IMR-90 (cell line): ENCODE data around the gene CHST8. TPM values are rescaled to one million over a fixed set of nuclear protein-coding genes. Genes with fewer than 3 reads are reported as not detected.
"Not testable (repeated sequence)": the region's sequence is repeated elsewhere in the genome, so short reads cannot be mapped to it uniquely, and the experiment has no call there.

ENCODE experiments used
- ATAC-seq: fragments of 200-7000 bp; cut with Tn5 transposase; 2 replicates; pipeline ENCODE4 v1.9.1; 2020; ENCODE audit warnings: low read depth, mild to moderate bottlenecking, moderate library complexity
- BruUV-seq: library from RNA; stranded (reverse); fragments of 400-500 nt; replicated peaks from 2 replicates; lab custom pipeline; 2021; lab: Mats Ljungman, UMichigan
- CTCF ChIA-PET: fragments of 300-600 bp; formaldehyde crosslinking; extraction: SDS; loops from one replicate; lab custom pipeline; 2021; ENCODE audit warnings: antibody characterized with exemption; lab: Yijun Ruan, JAX
- POLR2A ChIA-PET: fragments of 300-600 bp; sonication (Branson Sonifier 250); formaldehyde crosslinking; loops from one replicate; lab custom pipeline; 2022; ENCODE audit warnings: antibody characterized with exemption; ENCODE audit not compliant: unreplicated experiment; lab: Charles Lee
- DNase-seq: peaks from one replicate; pipeline ENCODE4 v3.0.0; 2013
- H2AFZ ChIP-seq: replicated peaks from 2 replicates; pipeline ENCODE3; 2013; ENCODE audit warnings: low read length, mild to moderate bottlenecking; ENCODE audit not compliant: poor library complexity
- H2AK5ac ChIP-seq: 2 replicates; pipeline ENCODE4 v1.6.1; 2013; ENCODE audit warnings: low read depth, low read length, inconsistent platforms
- H2AK9ac ChIP-seq: replicated peaks from 2 replicates; pipeline ENCODE3; 2013; ENCODE audit warnings: mild to moderate bottlenecking, low read depth, low read length, moderate library complexity; ENCODE audit not compliant: poor library complexity
- H2BK120ac ChIP-seq: 2 replicates; pipeline ENCODE4 v1.6.1; 2013; ENCODE audit warnings: low read depth, low read length, inconsistent platforms
- H2BK15ac ChIP-seq: 3 replicates; pipeline ENCODE4 v1.6.1; 2013; ENCODE audit warnings: low read depth, low read length, inconsistent platforms
- H2BK20ac ChIP-seq: 2 replicates; pipeline ENCODE4 v1.6.1; 2013; ENCODE audit warnings: low read depth, mild to moderate bottlenecking, inconsistent platforms, low read length, moderate library complexity
- H2BK5ac ChIP-seq: 2 replicates; pipeline ENCODE4 v1.6.1; 2013; ENCODE audit warnings: mild to moderate bottlenecking, low read depth, low read length, inconsistent platforms; ENCODE audit not compliant: poor library complexity, severe bottlenecking
- H3K14ac ChIP-seq: replicated peaks from 2 replicates; pipeline ENCODE4 v1.6.1; 2013; ENCODE audit warnings: low read depth, low read length, inconsistent platforms
- H3K18ac ChIP-seq: 2 replicates; pipeline ENCODE4 v1.6.1; 2013; ENCODE audit warnings: low read depth, low read length, control low read depth
- H3K23ac ChIP-seq: 2 replicates; pipeline ENCODE4 v1.6.1; 2013; ENCODE audit warnings: low read depth, low read length, inconsistent platforms
- H3K27ac ChIP-seq: 2 replicates; pipeline ENCODE4 v1.5.1; 2013; ENCODE audit warnings: mild to moderate bottlenecking, control low read depth, low read length; ENCODE audit not compliant: insufficient read depth
- H3K27me3 ChIP-seq: 2 replicates; pipeline ENCODE4 v1.6.1; 2013; ENCODE audit warnings: low read length; ENCODE audit not compliant: control insufficient read depth, insufficient read depth
- H3K36me3 ChIP-seq: 2 replicates; pipeline ENCODE4 v1.6.1; 2013; ENCODE audit warnings: low read length, mixed read lengths; ENCODE audit not compliant: control insufficient read depth, insufficient read depth
- H3K4ac ChIP-seq: 2 replicates; pipeline ENCODE4 v1.6.1; 2013; ENCODE audit warnings: low read depth, low read length, inconsistent platforms
- H3K4me1 ChIP-seq: 2 replicates; pipeline ENCODE4 v1.6.1; 2013; ENCODE audit warnings: low read length, mixed read lengths; ENCODE audit not compliant: control insufficient read depth, insufficient read depth
- H3K4me2 ChIP-seq: 2 replicates; pipeline ENCODE4 v1.6.1; 2013; ENCODE audit warnings: low read depth, mild to moderate bottlenecking, control low read depth, low read length, moderate library complexity
- H3K4me3 ChIP-seq: 2 replicates; pipeline ENCODE4 v1.5.1; 2013; ENCODE audit warnings: low read depth, mild to moderate bottlenecking, control low read depth, low read length, moderate library complexity; ENCODE audit not compliant: insufficient read depth
- H3K56ac ChIP-seq: 2 replicates; pipeline ENCODE4 v1.6.1; 2013; ENCODE audit warnings: low read length, inconsistent platforms; ENCODE audit not compliant: insufficient read depth; ENCODE audit errors: extremely low read depth
- H3K79me1 ChIP-seq, 2 experiments: 2 replicates each; pipeline ENCODE4 v1.6.1; 2013; ENCODE audit warnings: low read length in 2 of 2, inconsistent platforms in 1 of 2, low read depth in 1 of 2
- H3K9ac ChIP-seq: 2 replicates; pipeline ENCODE4 v1.6.1; 2013; ENCODE audit warnings: low read depth, low read length, control low read depth
- H3K9me1 ChIP-seq: 2 replicates; pipeline ENCODE4 v1.6.1; 2013; ENCODE audit warnings: low read length, inconsistent platforms; ENCODE audit not compliant: insufficient read depth
- H3K9me3 ChIP-seq: 2 replicates; pipeline ENCODE4 v1.6.1; 2013; ENCODE audit warnings: low read length; ENCODE audit not compliant: control insufficient read depth, insufficient read depth
- H4K20me1 ChIP-seq: 2 replicates; pipeline ENCODE4 v1.6.1; 2013; ENCODE audit warnings: low read length, inconsistent platforms; ENCODE audit not compliant: insufficient read depth
- H4K5ac ChIP-seq: 2 replicates; pipeline ENCODE4 v1.6.1; 2013; ENCODE audit warnings: mild to moderate bottlenecking, low read depth, low read length, control low read depth
- H4K8ac ChIP-seq, 2 experiments: 2 replicates each; pipeline ENCODE4 v1.6.1; 2013; ENCODE audit warnings: low read depth in 2 of 2, low read length in 2 of 2, control low read depth in 1 of 2, inconsistent platforms in 1 of 2
- H4K91ac ChIP-seq: 2 replicates; pipeline ENCODE4 v1.6.1; 2013; ENCODE audit warnings: low read depth, low read length, inconsistent platforms; ENCODE audit not compliant: insufficient read depth
- BHLHE40 ChIP-seq: fragments of 150-350 bp; IDR thresholded peaks from 2 replicates; pipeline ENCODE4 v1.6.1; 2016; ENCODE audit warnings: mild to moderate bottlenecking, low read depth, low read length
- CHD1 ChIP-seq: IDR thresholded peaks from 2 replicates; pipeline ENCODE4 v1.6.1; 2012; ENCODE audit warnings: low read depth, low read length, improper control_type of control experiment
- FOS ChIP-seq: fragments of 150-350 bp; IDR thresholded peaks from 2 replicates; pipeline ENCODE4 v1.6.1; 2016; ENCODE audit warnings: low read depth, low read length
- RCOR1 ChIP-seq: IDR thresholded peaks from 2 replicates; pipeline ENCODE4 v1.6.1; 2012; ENCODE audit warnings: mild to moderate bottlenecking, low read length, improper control_type of control experiment; ENCODE audit not compliant: insufficient replicate concordance
- RFX5 ChIP-seq: IDR thresholded peaks from 2 replicates; pipeline ENCODE4 v1.8.0; 2012; ENCODE audit warnings: low read depth, mild to moderate bottlenecking, low read length, moderate library complexity
- WGBS, 2 experiments: methylation state at CpG; one replicate each; pipeline versions ENCODE4 v1.1.5 to v1.1.7; 2013; ENCODE audit warnings: missing lambda C conversion rate in 2 of 2; ENCODE audit not compliant: insufficient read length in 1 of 2; ENCODE audit errors: extremely low coverage in 2 of 2; 5-methylcytosine and 5-hydroxymethylcytosine counted together
- dilution Hi-C: fragments of 300-500 bp; cut with HindIII; formaldehyde crosslinking; loops from one replicate; pipeline ENCODE4 v1.14.3; 2018; ENCODE audit warnings: low sequenced_read_pairs; ENCODE audit not compliant: unreplicated experiment
- in situ Hi-C: fragments of 300-500 bp; cut with MboI; formaldehyde crosslinking; loops from 3 replicates; pipeline ENCODE4 v1.14.3; 2019; ENCODE audit warnings: low sequenced_read_pairs, inconsistent platforms, mixed read lengths
- intact Hi-C: fragments of 100-400 bp; cut with micrococcal nuclease; formaldehyde crosslinking; loops from 2 replicates; pipeline ENCODE4 v1.10.0; 2022
- polyA plus RNA-seq, 3 experiments: library from polyadenylated mRNA; depleted of rRNA; stranded (reverse); fragments of >200 nt; gene quantifications; 2 replicates each; pipeline ENCODE4 v1.2.3, GENCODE V29; 2012; ENCODE audit warnings: low replicate concordance in 1 of 3
- total RNA-seq: library from RNA; depleted of rRNA; stranded (reverse); fragments of >200 nt; gene quantifications from 2 replicates; pipeline ENCODE4 v1.2.3, GENCODE V29; 2012

The CHST8 gene
- total and polyA plus RNA-seq, 2 of the 4 experiments (the other 2 are of a cell fraction) = not detected

DNA sequence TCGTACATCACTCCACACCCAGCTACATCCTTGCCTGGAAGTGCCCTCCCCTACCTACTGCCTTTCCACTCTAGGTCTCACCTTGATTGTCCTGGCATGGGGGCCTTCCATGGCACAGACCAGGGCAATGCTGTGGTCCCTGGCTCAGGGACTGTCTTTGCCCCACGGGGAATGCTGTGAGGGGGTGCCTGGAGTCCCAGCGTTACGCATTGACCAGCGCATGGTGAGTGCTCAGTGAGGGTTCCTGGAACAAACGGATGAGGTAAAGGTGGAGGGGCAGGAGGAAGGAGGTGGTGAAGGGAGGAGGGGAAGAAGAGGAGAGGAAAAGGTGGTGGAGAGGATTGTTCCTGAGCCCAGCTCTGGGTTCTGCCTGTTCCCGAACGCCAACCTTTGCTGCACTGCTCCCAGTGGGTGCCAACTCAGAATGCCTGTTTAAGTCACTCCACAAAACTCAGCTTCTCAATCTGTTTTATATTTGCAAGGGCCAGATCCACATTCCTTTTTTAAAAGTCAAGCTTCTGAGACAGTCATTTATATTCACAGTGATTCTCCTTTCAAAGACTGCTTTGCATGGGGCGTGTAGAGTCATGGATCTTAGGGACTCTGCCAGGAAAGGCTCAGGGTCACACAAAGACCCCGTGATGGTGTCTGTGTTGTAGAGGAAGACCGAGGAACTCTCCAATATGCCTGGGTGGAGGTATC is 40.8 kb downstream of the CHST8 start:
- H4K5ac ChIP-seq = no peak overlapping the region
- H3K9ac ChIP-seq = no peak overlapping the region
- H2BK5ac ChIP-seq = no peak overlapping the region
- no peak overlapping the region for H2BK15ac ChIP-seq
- no peaks in the 10 kb centered on the region for H3K79me1 ChIP-seq
- in situ Hi-C loops (no loop called here), dilution Hi-C loops (no loop called here), intact Hi-C loops (no loop called here)
- no peak overlapping the region for H3K23ac ChIP-seq
- no peak overlapping the region for H2AK5ac ChIP-seq
- H3K56ac ChIP-seq = no peak overlapping the region
- no peak overlapping the region for H4K91ac ChIP-seq
- no peak overlapping the region for H3K4me3 ChIP-seq
- no peak overlapping the region for H3K4ac ChIP-seq
- H3K18ac ChIP-seq = no peak overlapping the region
- no peak overlapping the region for H3K27ac ChIP-seq
- TF ChIP-seq RCOR1 (no peak), BHLHE40 (no peak), CHD1 (no peak), FOS (no peak), RFX5 (no peak)
- ChIA-PET CTCF (no interaction called here), POLR2A (no interaction called here)
- H4K8ac ChIP-seq = no peak overlapping the region
- H3K9me1 ChIP-seq = no peaks in the 10 kb centered on the region; the same call in 1 of the 2 replicates
- no peak for ATAC-seq
- BruUV-seq = no TSS peak
- DNase-seq = no peak
- H3K36me3 ChIP-seq = no peaks in the 10 kb centered on the region
- no peaks in the 10 kb centered on the region for H4K20me1 ChIP-seq
- H3K27me3 ChIP-seq = no peaks in the 10 kb centered on the region
- H3K4me1 ChIP-seq = no peaks in the 10 kb centered on the region
- WGBS, 2 experiments = 60% methylated on average over 6 of the region's 11 CpGs; no CpG with 5 or more reads in 1 of the 2 experiments
- H3K4me2 ChIP-seq = no peak overlapping the region
- H2AK9ac ChIP-seq = no peak overlapping the region
- H2AFZ ChIP-seq = no peak overlapping the region
- H3K9me3 ChIP-seq = no peaks in the 10 kb centered on the region
- no peak overlapping the region for H3K14ac ChIP-seq
- no peak overlapping the region for H2BK120ac ChIP-seq
- no peak overlapping the region for H2BK20ac ChIP-seq

DNA sequence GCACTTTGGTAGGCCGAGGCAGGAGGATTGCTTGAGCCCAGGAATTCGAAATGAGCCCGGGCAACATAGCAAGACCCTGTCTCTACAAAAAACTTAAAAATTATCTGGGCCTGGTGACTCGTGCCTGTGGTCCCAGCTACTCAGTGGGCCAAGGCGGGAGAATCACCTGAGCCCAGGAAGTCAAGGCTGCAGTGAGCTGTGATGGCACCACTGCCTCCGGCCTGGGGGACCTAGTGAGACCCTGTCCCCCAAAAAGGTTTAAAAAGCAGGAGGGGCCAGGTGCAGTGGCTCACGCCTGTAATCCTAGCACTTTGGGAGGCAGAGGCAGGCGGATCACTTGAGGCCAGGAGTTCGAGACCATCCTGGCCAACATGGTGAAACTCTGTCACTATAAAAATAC is 41.6 kb downstream of the CHST8 start:
- POLR2A ChIA-PET, H3K9ac ChIP-seq, H2AFZ ChIP-seq, H2BK120ac ChIP-seq, H3K23ac ChIP-seq, H4K8ac ChIP-seq, H3K14ac ChIP-seq, intact Hi-C loops, H3K4me3 ChIP-seq, H4K20me1 ChIP-seq, H2BK5ac ChIP-seq, H3K56ac ChIP-seq, H3K4me1 ChIP-seq, H3K4me2 ChIP-seq, H3K27me3 ChIP-seq, H2BK20ac ChIP-seq, H3K9me1 ChIP-seq, in situ Hi-C loops, H3K79me1 ChIP-seq, H2AK9ac ChIP-seq, H3K4ac ChIP-seq, H3K36me3 ChIP-seq, H4K91ac ChIP-seq, ATAC-seq, CTCF ChIA-PET, H2AK5ac ChIP-seq, dilution Hi-C loops, H3K27ac ChIP-seq, H4K5ac ChIP-seq, H2BK15ac ChIP-seq, BruUV-seq, DNase-seq, H3K9me3 ChIP-seq, H3K18ac ChIP-seq: not testable (repeated sequence)
- WGBS, 2 experiments = 53% methylated on average over 4 of the region's 9 CpGs; no CpG with 5 or more reads in 1 of the 2 experiments
